OCI-LY7 (cell line): ENCODE results near the gene MSH2. TPM values are rescaled to one million over a fixed set of nuclear protein-coding genes. Genes with fewer than 3 reads are reported as not detected.

ENCODE experiments used
- BruUV-seq: library from RNA; stranded (reverse); fragments of 400-500 nt; replicated peaks from 2 replicates; lab custom pipeline; 2021; lab: Mats Ljungman, UMichigan
- CTCF ChIA-PET: fragments of 300-600 bp; sonication (Branson Sonifier 250); formaldehyde crosslinking; loops from one replicate; lab custom pipeline; 2022; ENCODE audit warnings: antibody characterized with exemption; ENCODE audit not compliant: unreplicated experiment; lab: Charles Lee
- POLR2A ChIA-PET: fragments of 300-600 bp; sonication (Branson Sonifier 250); formaldehyde crosslinking; loops from one replicate; lab custom pipeline; 2022; ENCODE audit warnings: antibody characterized with exemption; lab: Charles Lee
- DNase-seq: peaks from one replicate; pipeline ENCODE4 v3.0.0-alpha.2; 2015; ENCODE audit warnings: low spot score
- H2AFZ ChIP-seq: fragments of 200-600 bp; sonication (generic), shearing (Covaris generic); 2 replicates; pipeline ENCODE4 v1.6.1; 2014; ENCODE audit warnings: mild to moderate bottlenecking, antibody characterized with exemption, low read length, moderate library complexity
- H3K27ac ChIP-seq: fragments of 200-600 bp; sonication (generic); 2 replicates; pipeline ENCODE4 v1.5.1; 2014; ENCODE audit warnings: mixed run types, low read depth, mild to moderate bottlenecking, moderate library complexity, low read length, inconsistent platforms; ENCODE audit not compliant: poor library complexity, severe bottlenecking
- H3K36me3 ChIP-seq: fragments of 200-600 bp; sonication (generic); 2 replicates; pipeline ENCODE4 v1.6.1; 2014; ENCODE audit warnings: mild to moderate bottlenecking, antibody characterized with exemption, low read length, moderate library complexity, mixed read lengths; ENCODE audit not compliant: insufficient read depth
- H3K4me1 ChIP-seq: fragments of 200-600 bp; sonication (generic); 2 replicates; pipeline ENCODE4 v1.5.1; 2014; ENCODE audit warnings: mild to moderate bottlenecking, low read length; ENCODE audit not compliant: insufficient read depth, poor library complexity, severe bottlenecking
- H3K4me2 ChIP-seq: fragments of 200-600 bp; sonication (generic); 2 replicates; pipeline ENCODE4 v1.6.1; 2014; ENCODE audit warnings: mild to moderate bottlenecking, low read length
- H3K4me3 ChIP-seq: fragments of 200-600 bp; sonication (generic); 2 replicates; pipeline ENCODE4 v1.5.1; 2014; ENCODE audit warnings: mild to moderate bottlenecking, low read depth, low read length; ENCODE audit not compliant: poor library complexity, severe bottlenecking
- H3K79me2 ChIP-seq: fragments of 200-600 bp; sonication (generic); 2 replicates; pipeline ENCODE4 v1.6.1; 2016; ENCODE audit warnings: low read depth, mild to moderate bottlenecking, low read length, moderate library complexity, mixed read lengths; ENCODE audit not compliant: insufficient read depth
- H3K9me2 ChIP-seq: fragments of 200-600 bp; sonication (generic); 2 replicates; pipeline ENCODE4 v1.6.1; 2016; ENCODE audit warnings: mild to moderate bottlenecking, low read length, mixed read lengths; ENCODE audit not compliant: insufficient read depth
- H3K9me3 ChIP-seq: fragments of 200-600 bp; sonication (generic); 2 replicates; pipeline ENCODE4 v1.6.1; 2014; ENCODE audit warnings: mild to moderate bottlenecking, mixed run types, low read length, mixed read lengths
- H4K20me1 ChIP-seq: fragments of 200-600 bp; sonication (generic); 2 replicates; pipeline ENCODE4 v1.6.1; 2014; ENCODE audit warnings: mild to moderate bottlenecking, antibody characterized with exemption, low read length, moderate library complexity, mixed read lengths; ENCODE audit not compliant: insufficient read depth
- EZH2phosphoT487 ChIP-seq: fragments of 200-600 bp; sonication (generic); IDR thresholded peaks from 2 replicates; pipeline ENCODE4 v1.6.1; 2018; ENCODE audit warnings: low read depth, borderline replicate concordance, mild to moderate bottlenecking, mixed run types, antibody characterized with exemption, low read length, moderate library complexity, mixed read lengths
- intact Hi-C: fragments of 100-400 bp; cut with micrococcal nuclease; formaldehyde crosslinking; loops from one replicate; pipeline ENCODE4 v1.10.0; 2022; ENCODE audit not compliant: unreplicated experiment
- total RNA-seq, 2 experiments: library from RNA; depleted of rRNA in 1 of 2; stranded (reverse); fragments of >200 nt in 1 of 2; shearing (Covaris generic) in 1 of 2; gene quantifications; 2 replicates each; pipeline ENCODE4 v1.2.3, GENCODE V29; 2014 to 2022
- TF ChIP-seq, protein P1 (sequence below): fragments of 200-600 bp; sonication (generic); conservative IDR thresholded peaks from 2 replicates; pipeline ENCODE4 v1.5.1; 2014; ENCODE audit warnings: mild to moderate bottlenecking, antibody characterized with exemption, low read length, moderate library complexity, mixed read lengths

The MSH2 gene
- total RNA-seq, 2 experiments from 2014 or later = 96.8 to 97.8 TPM

DNA sequence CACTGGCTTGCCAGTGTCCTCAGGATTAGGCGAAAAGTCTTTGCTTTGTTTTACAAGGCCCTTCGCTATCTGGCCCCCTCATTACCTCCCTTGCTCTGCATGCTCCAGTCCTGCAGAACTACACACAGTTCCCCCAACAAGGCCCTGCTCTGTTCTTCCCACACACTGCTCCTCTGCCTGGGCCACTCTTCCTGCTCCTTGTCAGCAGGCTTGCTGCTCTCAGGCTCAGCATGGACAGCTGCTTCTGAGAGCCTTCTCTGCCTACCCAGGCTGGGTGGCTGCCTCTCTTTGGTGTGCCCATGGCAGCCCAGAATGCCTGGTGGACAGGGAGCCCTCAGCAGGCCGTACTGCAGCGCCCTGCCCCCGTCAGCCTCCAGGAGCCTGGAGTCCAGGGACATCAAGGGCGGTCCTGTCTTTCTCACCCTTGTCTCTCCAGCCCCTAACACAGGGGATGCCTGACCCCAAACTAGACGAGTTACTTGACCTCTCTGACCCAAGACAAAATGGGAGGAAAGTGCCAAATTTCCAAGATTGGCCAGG, 111.1 kb downstream of the MSH2 start:
- H3K27ac ChIP-seq = no peak overlapping the region
- CTCF ChIA-PET = no interaction called here

DNA sequence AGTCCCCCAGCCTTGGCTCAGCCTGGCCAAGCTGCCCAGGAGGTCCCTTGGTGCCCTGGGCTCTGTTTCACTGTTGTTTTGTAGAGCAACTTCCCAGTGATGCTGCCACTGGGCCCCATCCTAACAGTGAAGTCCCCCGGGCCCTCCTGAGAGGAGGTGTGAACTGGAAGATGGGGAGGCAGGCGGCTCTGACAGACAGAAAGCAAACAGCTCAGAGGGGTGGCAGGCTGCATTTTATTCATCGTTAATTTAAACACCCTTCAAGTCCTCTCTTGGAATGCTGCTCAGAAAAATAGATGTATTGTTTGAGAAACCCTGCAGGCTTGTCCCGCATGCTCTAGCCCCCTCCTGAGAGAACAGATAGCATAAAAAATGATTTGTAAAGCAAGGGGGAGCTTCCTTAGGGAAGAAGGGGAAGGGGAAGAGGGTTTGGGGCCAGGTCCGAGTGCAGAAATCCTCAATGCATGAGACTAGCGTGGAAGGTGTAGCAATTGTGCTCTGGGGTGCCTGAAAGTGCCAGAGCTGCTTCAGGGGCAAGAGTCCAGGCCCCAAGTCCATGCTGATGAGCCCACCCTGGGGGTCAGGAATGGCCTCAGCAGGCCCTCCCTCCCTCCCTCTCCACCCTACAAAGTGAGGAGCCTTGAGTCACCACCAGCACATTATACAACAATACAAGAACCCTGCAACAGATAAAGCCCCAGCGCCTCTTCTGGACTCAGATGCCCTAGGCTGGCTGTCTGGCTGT, 113.6 kb downstream of the MSH2 start:
- Histone ChIP-seq H3K79me2 (peaks cover 16% of the 10 kb centered on the region; the same call in 1 of the 2 replicates), H3K4me1 (peaks cover 40% of the 10 kb centered on the region), H2AFZ (no peak overlapping the region), H4K20me1 (no peaks in the 10 kb centered on the region), H3K4me3 (no peak overlapping the region), H3K9me2 (no peaks in the 10 kb centered on the region), H3K36me3 (peaks cover 5% of the 10 kb centered on the region; the same call in 1 of the 2 replicates), H3K9me3 (no peaks in the 10 kb centered on the region), H3K27ac (no peak overlapping the region), H3K4me2 (no peak overlapping the region)
- no peak for DNase-seq
- BruUV-seq = no TSS peak
- ChIA-PET POLR2A (interaction anchor here (0.5 to 1.8 kb wide), 5 partner anchors 12 to 223 kb away, joined by 3 to 5 read pairs (median 4); no protein-coding TSS in a partner anchor), CTCF (no interaction called here)
- intact Hi-C loops = loop anchor here (5.0 kb wide), 1 partner anchor 79 kb away; no protein-coding TSS in a partner anchor
- TF ChIP-seq, protein P1, sequence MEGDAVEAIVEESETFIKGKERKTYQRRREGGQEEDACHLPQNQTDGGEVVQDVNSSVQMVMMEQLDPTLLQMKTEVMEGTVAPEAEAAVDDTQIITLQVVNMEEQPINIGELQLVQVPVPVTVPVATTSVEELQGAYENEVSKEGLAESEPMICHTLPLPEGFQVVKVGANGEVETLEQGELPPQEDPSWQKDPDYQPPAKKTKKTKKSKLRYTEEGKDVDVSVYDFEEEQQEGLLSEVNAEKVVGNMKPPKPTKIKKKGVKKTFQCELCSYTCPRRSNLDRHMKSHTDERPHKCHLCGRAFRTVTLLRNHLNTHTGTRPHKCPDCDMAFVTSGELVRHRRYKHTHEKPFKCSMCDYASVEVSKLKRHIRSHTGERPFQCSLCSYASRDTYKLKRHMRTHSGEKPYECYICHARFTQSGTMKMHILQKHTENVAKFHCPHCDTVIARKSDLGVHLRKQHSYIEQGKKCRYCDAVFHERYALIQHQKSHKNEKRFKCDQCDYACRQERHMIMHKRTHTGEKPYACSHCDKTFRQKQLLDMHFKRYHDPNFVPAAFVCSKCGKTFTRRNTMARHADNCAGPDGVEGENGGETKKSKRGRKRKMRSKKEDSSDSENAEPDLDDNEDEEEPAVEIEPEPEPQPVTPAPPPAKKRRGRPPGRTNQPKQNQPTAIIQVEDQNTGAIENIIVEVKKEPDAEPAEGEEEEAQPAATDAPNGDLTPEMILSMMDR = no peak
- TF ChIP-seq EZH2phosphoT487 = no peak

More for the DNA sequence above, 111.1 kb downstream of the MSH2 start:
- H3K4me3 ChIP-seq = no peak overlapping the region
- BruUV-seq = no TSS peak
- no peaks in the 10 kb centered on the region for H3K79me2 ChIP-seq
- no peak overlapping the region for H2AFZ ChIP-seq
- intact Hi-C loops = no loop called here
- H3K4me2 ChIP-seq = no peak overlapping the region
- peaks cover 36% of the 10 kb centered on the region for H3K4me1 ChIP-seq
- POLR2A ChIA-PET = interaction anchor here (0.5 to 0.6 kb wide), 2 partner anchors 170 to 253 kb away, joined by 4 to 5 read pairs; no protein-coding TSS in a partner anchor
- H4K20me1 ChIP-seq = no peaks in the 10 kb centered on the region
- H3K9me3 ChIP-seq = no peaks in the 10 kb centered on the region; the same call in 1 of the 2 replicates
- DNase-seq = no peak
- no peaks in the 10 kb centered on the region for H3K9me2 ChIP-seq
- TF ChIP-seq, protein P1 = no peak
- H3K36me3 ChIP-seq = peaks cover 5% of the 10 kb centered on the region; the same call in 1 of the 2 replicates
